Testis (tissue), 2 donors: Measurements from ENCODE around the gene MICA.

Experiments
- CTCF ChIP-seq, 3 experiments: fragments of 450-650 bp in 2 of 3; fragments of 200-600 bp in 1 of 3; sonication (generic) in 1 of 3; IDR thresholded peaks; one replicate each; pipeline ENCODE4 v1.5.1; 2016 to 2019; ENCODE audit warnings: antibody characterized with exemption in 3 of 3, mild to moderate bottlenecking in 2 of 3, moderate library complexity in 1 of 3
- POLR2A ChIP-seq: fragments of 450-650 bp; IDR thresholded peaks from one replicate; pipeline ENCODE4 v1.6.1; 2017; ENCODE audit warnings: antibody characterized with exemption, mild to moderate bottlenecking, moderate library complexity

- no peak for TF ChIP-seq CTCF (IDR thresholded peaks at IDR 0.05)
- no peak for TF ChIP-seq POLR2A
These were observed 57.1 kb downstream of the MICA start for GRCh38 chr6:31460361-31461025.
